ENCODE data around the gene RPS8. TPM values are rescaled to one million over a fixed set of nuclear protein-coding genes. Genes with fewer than 3 reads are reported as not detected.
A peak's percentile ranks its signal among the peaks of the same experiment; 100 is the strongest.
"Not testable (repeated sequence)": the region's sequence is repeated elsewhere in the genome, so short reads cannot be mapped to it uniquely, and the experiment has no call there.

Gene RPS8
- total RNA-seq, 1 donor from 2014 or later: 988 TPM

DNA sequence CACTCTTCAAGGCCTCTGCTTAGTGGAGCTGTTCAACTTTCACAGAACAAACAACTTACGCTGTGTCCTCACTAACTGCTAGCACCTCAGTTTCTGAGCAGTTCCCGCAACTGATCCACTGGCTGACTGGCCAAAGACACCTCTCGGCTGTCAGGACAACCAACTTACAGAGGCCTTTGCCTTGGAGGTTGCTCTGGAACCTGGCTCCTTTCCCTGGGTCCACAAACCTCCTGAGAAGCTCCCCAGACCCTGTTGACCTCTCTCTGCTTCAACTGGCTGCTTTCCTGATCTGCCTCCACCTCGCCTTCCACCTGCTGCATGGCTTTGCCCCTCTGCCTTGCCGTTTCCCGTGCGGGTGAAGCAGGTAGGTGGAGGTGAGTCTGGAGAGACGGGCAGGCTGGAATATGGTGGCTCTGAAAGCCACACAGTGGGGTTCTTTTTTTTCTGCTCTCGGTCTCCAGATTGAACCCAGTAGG lies 45.9 kb downstream of the RPS8 start:
- DNase-seq: peak; percentile 6
- peak overlapping the region; percentile 49 for H3K27ac Mint-ChIP-seq (ENCODE audit: unreplicated experiment)
- H3K4me3 Mint-ChIP-seq (ENCODE audit: unreplicated experiment): peak overlapping the region; percentile 89
- H3K36me3 Mint-ChIP-seq (ENCODE audit: unreplicated experiment): no peaks in the 10 kb centered on the region
- TF ChIP-seq CTCF (IDR thresholded peaks at IDR 0.05; ENCODE audit: partially characterized antibody, unreplicated experiment): no peak
- peaks cover 13% of the 10 kb centered on the region for H3K9me3 Mint-ChIP-seq (ENCODE audit: unreplicated experiment)
- H3K27me3 Mint-ChIP-seq (ENCODE audit: unreplicated experiment): peaks cover 8% of the 10 kb centered on the region
- H3K4me1 Mint-ChIP-seq (ENCODE audit: low read depth, unreplicated experiment): peaks cover 3% of the 10 kb centered on the region

- H3K27me3 Mint-ChIP-seq (ENCODE audit: unreplicated experiment): peaks cover 8% of the 10 kb centered on the region
- peak; percentile 23 for DNase-seq
- peaks cover 3% of the 10 kb centered on the region for H3K4me1 Mint-ChIP-seq (ENCODE audit: low read depth, unreplicated experiment)
- peaks cover 13% of the 10 kb centered on the region for H3K9me3 Mint-ChIP-seq (ENCODE audit: unreplicated experiment)
- no peak overlapping the region for H3K27ac Mint-ChIP-seq (ENCODE audit: unreplicated experiment)
- no peak for TF ChIP-seq CTCF (IDR thresholded peaks at IDR 0.05; ENCODE audit: partially characterized antibody, unreplicated experiment)
- no peak overlapping the region for H3K4me3 Mint-ChIP-seq (ENCODE audit: unreplicated experiment)
- H3K36me3 Mint-ChIP-seq (ENCODE audit: unreplicated experiment): no peaks in the 10 kb centered on the region
These were observed 46.9 kb downstream of the RPS8 start for GRCh38 chr1:44822131-44822701.

DNA sequence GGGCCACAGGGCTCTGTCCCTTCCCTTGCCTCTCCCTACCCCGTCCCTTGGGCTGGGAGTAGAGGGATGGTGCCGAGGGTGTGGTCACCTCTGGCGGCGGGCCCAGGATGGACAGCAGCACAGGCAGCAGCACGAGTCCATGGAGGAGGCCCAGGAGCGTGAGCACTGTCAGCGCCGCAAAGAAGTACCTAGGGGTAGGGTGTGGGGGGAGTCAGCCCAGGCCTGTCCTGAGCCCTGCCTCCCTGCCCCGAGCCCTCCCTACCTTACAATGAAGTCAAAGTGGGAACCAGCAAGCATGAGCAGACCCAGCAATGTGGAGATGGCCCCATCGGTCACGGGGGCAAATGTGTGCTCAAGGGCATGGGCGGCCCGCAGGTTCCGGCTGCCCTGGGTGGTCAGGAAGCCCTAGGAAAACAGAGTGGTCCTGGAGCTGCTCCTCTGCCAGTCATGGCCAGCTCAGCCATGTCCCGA lies 47.7 kb downstream of the RPS8 start:
- Mint-ChIP-seq H3K9me3 (ENCODE audit: unreplicated experiment) (peaks cover 11% of the 10 kb centered on the region), H3K4me3 (ENCODE audit: unreplicated experiment) (no peak overlapping the region), H3K36me3 (ENCODE audit: unreplicated experiment) (no peaks in the 10 kb centered on the region), H3K4me1 (ENCODE audit: low read depth, unreplicated experiment) (peaks cover 3% of the 10 kb centered on the region), H3K27me3 (ENCODE audit: unreplicated experiment) (peaks cover 8% of the 10 kb centered on the region), H3K27ac (ENCODE audit: unreplicated experiment) (no peak overlapping the region)
- no peak for TF ChIP-seq CTCF (IDR thresholded peaks at IDR 0.05; ENCODE audit: partially characterized antibody, unreplicated experiment)
- DNase-seq: peak; percentile 7

- H3K36me3 Mint-ChIP-seq (ENCODE audit: unreplicated experiment); H3K27me3 Mint-ChIP-seq (ENCODE audit: unreplicated experiment); H3K4me1 Mint-ChIP-seq (ENCODE audit: low read depth, unreplicated experiment); H3K27ac Mint-ChIP-seq (ENCODE audit: unreplicated experiment); H3K4me3 Mint-ChIP-seq (ENCODE audit: unreplicated experiment); DNase-seq: not testable (repeated sequence)
- H3K9me3 Mint-ChIP-seq (ENCODE audit: unreplicated experiment): peaks cover 11% of the 10 kb centered on the region
These were observed 49.1 kb downstream of the RPS8 start for GRCh38 chr1:44824392-44824791.

DNA sequence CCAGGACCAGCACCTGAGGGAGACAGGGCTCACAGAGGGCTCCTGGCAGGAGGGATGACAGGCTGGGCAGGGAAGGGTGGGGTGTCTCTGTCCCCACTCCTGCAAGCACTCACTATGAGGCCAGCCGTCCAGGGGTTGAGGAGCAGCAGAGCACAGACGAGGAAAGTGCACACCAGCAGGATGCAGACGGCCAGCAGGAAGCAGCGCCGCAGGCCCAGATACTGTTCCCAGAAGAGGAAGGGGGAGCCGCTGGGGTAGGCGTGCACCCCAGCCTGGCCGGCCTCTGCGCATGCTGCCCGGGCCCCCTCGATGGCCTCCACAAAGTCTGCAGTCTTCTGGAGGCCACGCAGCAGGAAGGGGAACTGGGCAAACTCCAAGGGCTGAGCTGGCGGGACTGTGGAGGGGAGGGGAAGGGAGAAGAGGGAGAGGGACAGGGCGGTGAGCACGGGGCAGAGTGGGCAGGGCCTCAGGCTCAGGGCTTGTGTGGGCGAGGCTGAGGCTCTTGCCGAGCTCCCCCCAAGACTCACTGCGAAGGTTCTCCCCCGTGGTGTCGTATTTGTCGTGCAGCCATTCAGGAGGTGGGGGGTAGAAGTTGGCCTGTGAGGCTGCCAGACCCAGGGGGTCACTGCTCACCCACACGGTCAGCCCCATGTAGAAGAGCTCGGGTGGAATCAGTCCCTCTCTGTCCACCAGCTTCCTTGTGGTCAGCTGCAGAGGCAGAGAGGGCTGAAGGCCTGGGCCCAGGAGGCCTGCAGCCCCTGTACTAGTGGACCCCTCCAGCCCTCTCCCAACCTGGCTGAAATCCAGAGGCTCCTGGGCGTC lies 51.2 kb downstream of the RPS8 start:
- Mint-ChIP-seq H3K27ac (ENCODE audit: unreplicated experiment) (no peak overlapping the region), H3K27me3 (ENCODE audit: unreplicated experiment) (no peaks in the 10 kb centered on the region), H3K36me3 (ENCODE audit: unreplicated experiment) (no peaks in the 10 kb centered on the region), H3K4me3 (ENCODE audit: unreplicated experiment) (no peak overlapping the region), H3K9me3 (ENCODE audit: unreplicated experiment) (peaks cover 2% of the 10 kb centered on the region), H3K4me1 (ENCODE audit: low read depth, unreplicated experiment) (no peaks in the 10 kb centered on the region)
- DNase-seq: peak; percentile 13
- no peak for TF ChIP-seq CTCF (IDR thresholded peaks at IDR 0.05; ENCODE audit: partially characterized antibody, unreplicated experiment)

Measured in glutamatergic neuron (in vitro differentiated cells).